ENCODE measurements around the gene PHF5A.
A peak's percentile ranks its signal among the peaks of the same experiment; 100 is the strongest.
"Not testable (repeated sequence)": the region's sequence is repeated elsewhere in the genome, so short reads cannot be mapped to it uniquely, and the experiment has no call there.

The PHF5A gene

GRCh38 chr22:41446639-41447434 is 21.7 kb downstream of the PHF5A start, which contains the start of gene TOB2:
TOB2 (minus strand) TSS chr22:41446801; CDS start chr22:41437345, 9,456 bp downstream.
- DNase-seq = peak; percentile 91

GRCh38 chr22:41446057-41446501 is 22.4 kb downstream of the PHF5A start:
- no peak for DNase-seq

- DNase-seq = no peak
Measured at GRCh38 chr22:41445129-41446056, 23.1 kb downstream of the PHF5A start.

- DNase-seq = peak; percentile 68
Measured at GRCh38 chr22:41444360-41445128, 23.9 kb downstream of the PHF5A start.

- no peak for DNase-seq
Measured at GRCh38 chr22:41442240-41442792, 26.2 kb downstream of the PHF5A start.

GRCh38 chr22:41440511-41440910 is 28.0 kb downstream of the PHF5A start:
- DNase-seq = not testable (repeated sequence)

GRCh38 chr22:41437198-41437597 is 31.3 kb downstream of the PHF5A start:
- DNase-seq = no peak

GRCh38 chr22:41436322-41437113 is 32.0 kb downstream of the PHF5A start:
- no peak for DNase-seq

GRCh38 chr22:41435560-41435959 is 32.9 kb downstream of the PHF5A start:
- DNase-seq = no peak

GRCh38 chr22:41434361-41435003 is 34.0 kb downstream of the PHF5A start:
- DNase-seq = not testable (repeated sequence)

- not testable (repeated sequence) for DNase-seq
Measured at GRCh38 chr22:41433480-41433879, 35.0 kb downstream of the PHF5A start.

- no peak for DNase-seq
Measured at GRCh38 chr22:41431656-41432055, 36.8 kb downstream of the PHF5A start.

GRCh38 chr22:41429951-41430332 is 38.5 kb downstream of the PHF5A start:
- DNase-seq = no peak

- DNase-seq = no peak
Measured at GRCh38 chr22:41429232-41429950, 39.1 kb downstream of the PHF5A start.

GRCh38 chr22:41425660-41426365 is 42.7 kb downstream of the PHF5A start:
- DNase-seq = no peak

GRCh38 chr22:41418717-41419116 is 49.8 kb downstream of the PHF5A start:
- DNase-seq = no peak

- no peak for DNase-seq
Measured at GRCh38 chr22:41417622-41418390, 50.7 kb downstream of the PHF5A start.

GRCh38 chr22:41415554-41415953 is 52.9 kb downstream of the PHF5A start:
- DNase-seq = no peak

All from effector CD8-positive, alpha-beta T cell (primary cell).